ENCODE data around the gene PHF21A.

DNA sequence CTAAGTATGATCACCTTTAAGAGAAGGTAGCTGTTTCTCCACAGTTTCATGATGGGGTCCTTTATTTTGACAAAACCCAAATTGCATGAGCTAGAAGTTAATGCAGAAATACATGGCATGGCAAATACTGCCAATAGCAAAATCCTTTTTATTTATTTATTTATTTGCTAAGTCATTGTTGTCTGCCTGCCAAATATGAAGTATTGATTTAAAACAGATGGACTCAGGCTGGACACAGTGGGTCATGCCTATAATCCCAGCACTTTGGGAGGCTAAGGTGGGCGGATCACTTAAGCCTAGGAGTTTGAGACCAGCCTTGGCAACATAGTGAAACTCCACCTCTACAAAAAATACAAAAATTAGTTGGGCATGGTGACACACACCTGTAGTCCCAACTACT, 146.4 kb downstream of the PHF21A start:
- TF ChIP-seq, protein P1, sequence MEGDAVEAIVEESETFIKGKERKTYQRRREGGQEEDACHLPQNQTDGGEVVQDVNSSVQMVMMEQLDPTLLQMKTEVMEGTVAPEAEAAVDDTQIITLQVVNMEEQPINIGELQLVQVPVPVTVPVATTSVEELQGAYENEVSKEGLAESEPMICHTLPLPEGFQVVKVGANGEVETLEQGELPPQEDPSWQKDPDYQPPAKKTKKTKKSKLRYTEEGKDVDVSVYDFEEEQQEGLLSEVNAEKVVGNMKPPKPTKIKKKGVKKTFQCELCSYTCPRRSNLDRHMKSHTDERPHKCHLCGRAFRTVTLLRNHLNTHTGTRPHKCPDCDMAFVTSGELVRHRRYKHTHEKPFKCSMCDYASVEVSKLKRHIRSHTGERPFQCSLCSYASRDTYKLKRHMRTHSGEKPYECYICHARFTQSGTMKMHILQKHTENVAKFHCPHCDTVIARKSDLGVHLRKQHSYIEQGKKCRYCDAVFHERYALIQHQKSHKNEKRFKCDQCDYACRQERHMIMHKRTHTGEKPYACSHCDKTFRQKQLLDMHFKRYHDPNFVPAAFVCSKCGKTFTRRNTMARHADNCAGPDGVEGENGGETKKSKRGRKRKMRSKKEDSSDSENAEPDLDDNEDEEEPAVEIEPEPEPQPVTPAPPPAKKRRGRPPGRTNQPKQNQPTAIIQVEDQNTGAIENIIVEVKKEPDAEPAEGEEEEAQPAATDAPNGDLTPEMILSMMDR (IDR thresholded peaks at IDR 0.05), result no peak
- TF ChIP-seq POLR2A (IDR thresholded peaks at IDR 0.05), result no peak
